GM12864 (cell line): ENCODE data around the gene CAP2.

ENCODE experiments used
- DNase-seq: peaks from one replicate; pipeline ENCODE4 v3.0.0-alpha.2; 2011; ENCODE audit warnings: low read depth
- H3K4me3 ChIP-seq: 2 replicates; pipeline ENCODE4 v1.5.1; 2011; ENCODE audit warnings: mild to moderate bottlenecking, low read depth, low read length, control low read depth
- TF ChIP-seq, protein P1 (sequence below): IDR thresholded peaks from 2 replicates; pipeline ENCODE4 v1.5.1; 2011; ENCODE audit warnings: low read depth, mild to moderate bottlenecking, moderate library complexity, low read length, control low read depth, inconsistent platforms; ENCODE audit errors: missing control alignments

CAP2 gene

DNA sequence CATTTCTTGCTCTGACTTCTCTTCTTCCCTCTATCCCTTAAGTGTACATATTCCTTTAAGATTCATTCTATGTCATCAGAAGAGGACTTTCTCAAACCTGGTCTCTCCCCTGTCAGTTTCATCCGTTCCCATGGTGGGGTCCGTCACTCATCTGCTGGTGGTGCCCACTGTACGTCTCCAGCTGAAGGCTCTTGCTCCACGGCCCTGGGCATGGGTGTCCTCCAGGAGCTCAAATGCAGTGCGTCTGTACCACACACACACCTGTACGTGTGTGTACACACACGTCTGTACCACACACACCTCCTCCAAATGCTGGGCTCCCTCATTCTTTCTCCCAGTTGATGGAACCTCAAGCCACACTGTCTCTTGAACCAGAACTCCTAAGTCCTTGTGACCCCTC, 85.6 kb downstream of the CAP2 start:
- TF ChIP-seq, protein P1, sequence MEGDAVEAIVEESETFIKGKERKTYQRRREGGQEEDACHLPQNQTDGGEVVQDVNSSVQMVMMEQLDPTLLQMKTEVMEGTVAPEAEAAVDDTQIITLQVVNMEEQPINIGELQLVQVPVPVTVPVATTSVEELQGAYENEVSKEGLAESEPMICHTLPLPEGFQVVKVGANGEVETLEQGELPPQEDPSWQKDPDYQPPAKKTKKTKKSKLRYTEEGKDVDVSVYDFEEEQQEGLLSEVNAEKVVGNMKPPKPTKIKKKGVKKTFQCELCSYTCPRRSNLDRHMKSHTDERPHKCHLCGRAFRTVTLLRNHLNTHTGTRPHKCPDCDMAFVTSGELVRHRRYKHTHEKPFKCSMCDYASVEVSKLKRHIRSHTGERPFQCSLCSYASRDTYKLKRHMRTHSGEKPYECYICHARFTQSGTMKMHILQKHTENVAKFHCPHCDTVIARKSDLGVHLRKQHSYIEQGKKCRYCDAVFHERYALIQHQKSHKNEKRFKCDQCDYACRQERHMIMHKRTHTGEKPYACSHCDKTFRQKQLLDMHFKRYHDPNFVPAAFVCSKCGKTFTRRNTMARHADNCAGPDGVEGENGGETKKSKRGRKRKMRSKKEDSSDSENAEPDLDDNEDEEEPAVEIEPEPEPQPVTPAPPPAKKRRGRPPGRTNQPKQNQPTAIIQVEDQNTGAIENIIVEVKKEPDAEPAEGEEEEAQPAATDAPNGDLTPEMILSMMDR, result no peak

DNA sequence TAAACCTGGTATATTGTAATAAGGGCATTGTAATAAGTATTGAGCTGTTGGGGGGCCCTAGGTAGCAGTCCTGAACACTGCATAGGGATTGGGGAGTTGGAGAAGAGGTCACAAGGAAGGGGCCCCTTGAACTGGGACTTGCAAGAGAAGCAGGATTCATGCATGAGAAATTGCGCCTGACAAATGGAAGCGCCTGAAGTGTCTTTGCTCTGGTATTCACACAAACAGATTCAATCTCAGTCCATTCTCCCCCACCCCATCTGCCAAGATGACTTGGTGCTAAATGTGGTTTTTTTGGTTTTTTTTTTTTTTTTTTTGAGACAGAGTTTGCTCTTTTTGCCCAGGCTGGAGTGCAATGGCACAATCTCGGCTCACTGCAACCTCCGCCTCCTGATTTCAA, 87.1 kb downstream of the CAP2 start:
- DNase-seq, result no peak
- H3K4me3 ChIP-seq, result no peak overlapping the region
- TF ChIP-seq, protein P1, result no peak

More for the DNA sequence above, 85.6 kb downstream of the CAP2 start:
- H3K4me3 ChIP-seq, result no peak overlapping the region
- no peak for DNase-seq

DNA sequence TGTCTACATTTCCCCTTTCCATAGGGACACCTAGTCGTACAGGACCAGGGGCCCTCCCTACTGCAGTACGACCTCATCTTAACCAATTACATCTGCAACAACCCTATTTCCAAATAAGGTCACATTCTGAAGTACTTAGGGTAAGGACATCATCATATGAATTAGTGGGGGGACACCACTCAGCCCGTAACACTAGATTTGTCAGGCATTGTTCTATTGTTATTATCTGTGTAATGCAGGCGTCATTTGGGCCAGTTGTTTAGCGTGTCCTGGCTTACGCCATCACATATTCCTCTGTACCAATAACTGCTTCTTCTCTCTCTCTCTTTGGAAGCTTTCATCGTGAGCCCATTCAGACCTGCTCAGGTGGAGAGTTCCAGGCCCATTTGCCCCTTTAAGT, 89.3 kb downstream of the CAP2 start:
- TF ChIP-seq, protein P1, result no peak
- DNase-seq, result no peak
- H3K4me3 ChIP-seq, result no peak overlapping the region

DNA sequence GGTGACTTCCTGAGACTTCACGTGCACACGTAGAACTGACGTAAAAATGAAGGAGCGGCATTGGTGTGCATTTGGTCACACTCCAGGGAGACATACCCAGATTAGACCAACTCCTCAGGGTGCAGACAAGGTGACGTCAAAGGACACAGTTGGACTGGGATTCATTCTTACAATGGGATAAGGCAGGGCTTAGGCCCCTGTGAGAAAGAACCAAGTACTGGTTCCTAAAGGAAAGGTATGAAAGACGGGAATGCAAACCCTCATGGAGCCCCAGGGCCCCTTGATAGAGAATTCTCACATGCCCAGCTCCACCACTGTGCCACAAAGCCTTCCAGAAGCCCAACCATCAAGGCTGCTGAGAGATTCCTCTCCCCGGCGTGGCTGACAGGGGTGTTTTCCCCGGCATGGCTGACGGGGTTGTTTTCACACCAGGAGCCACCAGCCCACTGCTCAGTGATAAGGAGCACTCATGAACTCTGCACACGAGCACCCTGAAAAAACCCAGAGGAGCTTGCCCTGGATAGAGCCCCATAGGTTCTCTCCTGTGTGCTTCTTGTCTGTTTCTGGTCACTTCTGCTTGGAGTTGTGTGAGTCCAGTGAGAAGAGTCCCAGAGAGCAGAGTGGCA, 90.1 kb downstream of the CAP2 start:
- H3K4me3 ChIP-seq, result no peak overlapping the region
- TF ChIP-seq, protein P1, result no peak
- no peak for DNase-seq

DNA sequence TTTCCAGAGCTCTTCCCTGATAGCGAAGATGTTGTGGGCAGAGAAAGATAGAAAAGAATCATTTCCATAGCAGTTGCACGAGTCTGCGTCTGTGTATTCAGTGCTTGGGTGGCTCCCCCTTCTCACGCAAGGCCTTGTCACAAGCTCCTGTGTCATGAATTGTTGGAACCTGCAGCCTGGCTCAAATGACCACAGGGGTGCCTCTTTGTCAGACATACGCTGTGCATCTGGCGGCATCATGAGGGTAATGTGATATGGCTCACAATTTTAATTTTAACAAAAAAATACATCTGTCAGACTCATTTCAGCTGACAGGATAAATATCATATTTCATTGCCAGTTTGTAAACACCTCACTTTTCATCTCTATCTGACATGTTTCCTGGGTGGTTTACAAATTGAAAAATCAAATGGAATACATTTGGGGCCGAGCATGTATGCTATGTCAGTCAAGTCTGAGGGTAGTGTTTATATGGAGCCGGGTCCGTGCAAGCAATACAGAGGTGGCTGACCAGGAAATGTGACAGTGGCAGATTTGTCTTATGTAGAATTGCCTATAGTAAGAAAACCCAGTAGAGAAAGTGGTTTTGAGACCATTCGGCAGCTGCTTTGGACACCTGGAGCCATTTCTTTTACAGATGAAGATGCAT, 90.9 kb downstream of the CAP2 start:
- no peak overlapping the region for H3K4me3 ChIP-seq
- TF ChIP-seq, protein P1, result no peak
- no peak for DNase-seq

DNA sequence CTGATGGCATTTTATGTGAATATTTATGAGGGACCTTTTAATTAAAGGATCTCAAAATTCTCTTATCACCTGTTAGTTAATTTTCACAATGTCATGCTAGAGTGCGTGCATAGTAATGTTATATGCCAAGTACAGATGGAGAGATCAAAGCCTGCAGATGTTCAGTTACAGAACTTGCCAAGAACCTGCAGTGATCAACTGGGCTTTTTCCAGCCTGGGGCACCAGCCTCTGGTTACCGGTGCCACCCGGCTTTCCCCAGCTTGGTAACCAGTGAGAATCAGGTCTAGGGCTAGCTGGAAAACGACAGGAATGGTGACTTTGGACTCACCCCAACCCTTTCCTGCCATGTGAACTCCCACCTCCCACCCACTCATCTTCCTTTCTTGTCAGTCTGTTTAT, 91.8 kb downstream of the CAP2 start:
- DNase-seq, result no peak
- TF ChIP-seq, protein P1, result no peak
- H3K4me3 ChIP-seq, result no peak overlapping the region

DNA sequence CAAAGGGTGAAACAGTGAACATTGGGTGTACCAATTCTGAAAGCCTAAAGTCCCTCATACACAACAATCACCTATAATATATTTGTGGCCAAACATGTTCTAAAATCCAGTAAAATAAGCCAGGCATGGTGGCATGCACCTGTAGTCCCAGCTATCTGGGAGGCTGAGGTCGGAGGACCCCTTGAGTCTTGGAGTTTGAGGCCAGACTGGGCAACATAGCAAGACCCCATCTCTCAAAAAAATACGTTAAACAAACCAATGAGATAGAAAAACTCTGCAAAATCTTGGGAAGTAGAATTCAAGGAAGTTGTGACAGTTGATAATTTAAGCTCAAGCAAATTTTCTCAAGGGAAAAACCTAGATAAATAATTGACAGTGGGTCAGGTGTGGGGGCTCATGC, 92.6 kb downstream of the CAP2 start:
- TF ChIP-seq, protein P1, result no peak
- H3K4me3 ChIP-seq, result no peak overlapping the region
- DNase-seq, result no peak
